Nephron progenitor cell (in vitro differentiated cells): ENCODE data around the gene RALB.
A peak's percentile ranks its signal among the peaks of the same experiment; 100 is the strongest.

Experiments used
- DNase-seq: peaks from one replicate; pipeline ENCODE4 v3.0.0; 2021
- H3K27ac Mint-ChIP-seq: 2 replicates; pipeline ENCODE4 v1.8.0; 2021; ENCODE audit warnings: mild to moderate bottlenecking, moderate library complexity, mixed read lengths
- H3K27me3 Mint-ChIP-seq: 2 replicates; pipeline ENCODE4 v1.8.0; 2021; ENCODE audit warnings: mild to moderate bottlenecking, low read depth, mixed read lengths; ENCODE audit not compliant: poor library complexity
- H3K36me3 Mint-ChIP-seq: 2 replicates; pipeline ENCODE4 v1.8.0; 2021; ENCODE audit warnings: low read depth, mixed read lengths
- H3K4me1 Mint-ChIP-seq: 2 replicates; pipeline ENCODE4 v1.8.0; 2021; ENCODE audit warnings: mixed read lengths
- H3K4me3 Mint-ChIP-seq: 2 replicates; pipeline ENCODE4 v1.8.0; 2021; ENCODE audit warnings: mild to moderate bottlenecking, moderate library complexity, mixed read lengths
- H3K9me3 Mint-ChIP-seq: 2 replicates; pipeline ENCODE4 v1.8.0; 2021; ENCODE audit warnings: mild to moderate bottlenecking, moderate library complexity, mixed read lengths
- CTCF ChIP-seq: fragments of 200-600 bp; sonication (generic); IDR thresholded peaks from 2 replicates; pipeline ENCODE4 v1.5.0; 2021; ENCODE audit warnings: antibody characterized with exemption

RALB gene

GRCh38 chr2:120243211-120243610 is 9.4 kb upstream of the RALB start:
- Mint-ChIP-seq H3K27ac (no peak overlapping the region), H3K4me1 (peaks cover 76% of the 10 kb centered on the region), H3K27me3 (peaks cover 41% of the 10 kb centered on the region), H3K36me3 (no peaks in the 10 kb centered on the region), H3K9me3 (peaks cover 4% of the 10 kb centered on the region), H3K4me3 (no peak overlapping the region)
- no peak for DNase-seq
- no peak for TF ChIP-seq CTCF

GRCh38 chr2:120243875-120244553 is 8.6 kb upstream of the RALB start:
- H3K4me1 Mint-ChIP-seq, result peaks cover 75% of the 10 kb centered on the region

GRCh38 chr2:120244656-120245519 is 7.8 kb upstream of the RALB start:
- Mint-ChIP-seq H3K4me1 (peaks cover 70% of the 10 kb centered on the region), H3K27ac (no peak overlapping the region), H3K4me3 (no peak overlapping the region), H3K27me3 (peaks cover 50% of the 10 kb centered on the region), H3K36me3 (no peaks in the 10 kb centered on the region), H3K9me3 (peaks cover 4% of the 10 kb centered on the region)
- no peak for DNase-seq
- no peak for TF ChIP-seq CTCF

More at GRCh38 chr2:120243875-120244553, 8.6 kb upstream of the RALB start:
- no peaks in the 10 kb centered on the region for H3K36me3 Mint-ChIP-seq
- DNase-seq, result no peak
- TF ChIP-seq CTCF, result no peak
- H3K4me3 Mint-ChIP-seq, result no peak overlapping the region
- H3K27me3 Mint-ChIP-seq, result peaks cover 48% of the 10 kb centered on the region
- peaks cover 4% of the 10 kb centered on the region for H3K9me3 Mint-ChIP-seq
- H3K27ac Mint-ChIP-seq, result no peak overlapping the region

GRCh38 chr2:120245520-120246332 is 6.9 kb upstream of the RALB start:
- H3K27ac Mint-ChIP-seq, result no peak overlapping the region
- no peak for TF ChIP-seq CTCF
- peak; percentile 84 for DNase-seq

GRCh38 chr2:120246546-120247300 is 5.9 kb upstream of the RALB start:
- H3K27me3 Mint-ChIP-seq, result peaks cover 55% of the 10 kb centered on the region
- no peak overlapping the region for H3K27ac Mint-ChIP-seq
- no peak for TF ChIP-seq CTCF
- peak overlapping the region; percentile 16 for H3K4me3 Mint-ChIP-seq
- H3K36me3 Mint-ChIP-seq, result no peaks in the 10 kb centered on the region
- DNase-seq, result no peak
- H3K4me1 Mint-ChIP-seq, result peaks cover 69% of the 10 kb centered on the region
- peaks cover 4% of the 10 kb centered on the region for H3K9me3 Mint-ChIP-seq

More at GRCh38 chr2:120245520-120246332, 6.9 kb upstream of the RALB start:
- peaks cover 54% of the 10 kb centered on the region for H3K27me3 Mint-ChIP-seq
- H3K36me3 Mint-ChIP-seq, result no peaks in the 10 kb centered on the region
- H3K4me3 Mint-ChIP-seq, result no peak overlapping the region
- peaks cover 71% of the 10 kb centered on the region for H3K4me1 Mint-ChIP-seq
- H3K9me3 Mint-ChIP-seq, result peaks cover 4% of the 10 kb centered on the region
